Prostate gland (tissue), 2 donors: ENCODE data around the gene CARMIL1. TPM values are rescaled to one million over a fixed set of nuclear protein-coding genes. Genes with fewer than 3 reads are reported as not detected.

Experiments
- DNase-seq: peaks from one replicate; pipeline ENCODE4 v3.0.0-alpha.2; 2019; ENCODE audit warnings: low spot score
- H3K27ac ChIP-seq, 2 donors: fragments of 200-600 bp; sonication (generic); 2 replicates each; pipeline ENCODE4 v1.5.1; 2017 to 2019
- H3K27me3 ChIP-seq: fragments of 200-600 bp; sonication (generic); replicated peaks from 2 replicates; pipeline ENCODE4 v1.5.1; 2019; ENCODE audit not compliant: insufficient read depth
- H3K36me3 ChIP-seq, 2 donors: fragments of 200-600 bp; sonication (generic); 1 replicate in 1 of 2; 2 replicates in 1 of 2; pipeline versions ENCODE4 v1.5.1 to v1.8.1; 2017 to 2019
- H3K4me1 ChIP-seq: fragments of 200-600 bp; sonication (generic); replicated peaks from 2 replicates; pipeline ENCODE4 v1.5.1; 2019
- H3K4me3 ChIP-seq, 2 donors: fragments of 200-600 bp; sonication (generic); 2 replicates each; pipeline ENCODE4 v1.5.1; 2017 to 2019
- H3K9me3 ChIP-seq: fragments of 200-600 bp; sonication (generic); 2 replicates; pipeline ENCODE4 v1.5.1; 2017
- CTCF ChIP-seq, 4 experiments: fragments of 200-600 bp in 2 of 4; fragments of 450-650 bp in 2 of 4; sonication (generic) in 2 of 4; IDR thresholded peaks; 1 replicate in 3 of 4; 2 replicates in 1 of 4; pipeline ENCODE4 v1.5.1; 2016 to 2019; ENCODE audit warnings: antibody characterized with exemption in 4 of 4, mild to moderate bottlenecking in 2 of 4, moderate library complexity in 2 of 4
- POLR2A ChIP-seq: fragments of 450-650 bp; IDR thresholded peaks from one replicate; pipeline ENCODE4 v1.6.1; 2016; ENCODE audit warnings: antibody characterized with exemption, mild to moderate bottlenecking
- POLR2AphosphoS5 ChIP-seq: sonication (generic); formaldehyde crosslinking; IDR thresholded peaks from one replicate; pipeline ENCODE4 v1.6.1; 2017; ENCODE audit warnings: antibody characterized with exemption
- WGBS: methylation state at CpG from one replicate; pipeline ENCODE4 v1.1.5; 2018; 5-methylcytosine and 5-hydroxymethylcytosine counted together
- intact Hi-C: fragments of 100-400 bp; cut with DNase I; formaldehyde crosslinking; loops from one replicate; pipeline ENCODE4 v1.14.2; 2022
- total RNA-seq, 2 donors: library from RNA; depleted of rRNA; stranded (reverse); fragments of >200 nt; gene quantifications; one replicate each; pipeline ENCODE4 v1.1.0, GENCODE V29; 2016

Gene CARMIL1
- total RNA-seq, 2 donors from 2014 or later, result 12.9 to 71.7 TPM

DNA sequence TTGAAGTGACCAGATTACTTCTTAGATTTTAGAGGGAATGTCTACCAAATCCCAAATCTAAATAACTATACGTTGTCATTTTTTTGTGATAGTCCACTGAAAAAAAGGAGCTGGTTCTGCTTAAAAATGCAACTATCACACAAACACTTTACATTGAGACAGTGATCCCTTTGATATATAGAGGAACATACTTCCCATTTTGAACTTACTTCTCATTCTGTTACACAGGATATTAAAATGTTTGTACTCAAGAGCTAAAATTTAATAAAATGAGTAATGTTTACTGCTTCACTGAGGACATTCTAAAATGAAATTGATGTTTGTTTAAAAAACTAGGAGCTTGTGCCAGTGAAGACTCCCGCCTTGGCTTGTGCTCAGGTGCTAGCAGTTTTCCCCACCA, 174.1 kb downstream of the CARMIL1 start:
- no peak overlapping the region for H3K27ac ChIP-seq
- no peaks in the 10 kb centered on the region for H3K27me3 ChIP-seq
- intact Hi-C loops, result no loop called here
- no peak for DNase-seq
- no peaks in the 10 kb centered on the region for H3K36me3 ChIP-seq
- H3K4me1 ChIP-seq, result no peaks in the 10 kb centered on the region
- 93% methylated on average over 2 of the region's 2 CpGs for WGBS
- H3K4me3 ChIP-seq, result no peak overlapping the region
- no peaks in the 10 kb centered on the region for H3K9me3 ChIP-seq
- TF ChIP-seq POLR2AphosphoS5, result no peak
- no peak for TF ChIP-seq CTCF (IDR thresholded peaks at IDR 0.05)
- no peak for TF ChIP-seq POLR2A

DNA sequence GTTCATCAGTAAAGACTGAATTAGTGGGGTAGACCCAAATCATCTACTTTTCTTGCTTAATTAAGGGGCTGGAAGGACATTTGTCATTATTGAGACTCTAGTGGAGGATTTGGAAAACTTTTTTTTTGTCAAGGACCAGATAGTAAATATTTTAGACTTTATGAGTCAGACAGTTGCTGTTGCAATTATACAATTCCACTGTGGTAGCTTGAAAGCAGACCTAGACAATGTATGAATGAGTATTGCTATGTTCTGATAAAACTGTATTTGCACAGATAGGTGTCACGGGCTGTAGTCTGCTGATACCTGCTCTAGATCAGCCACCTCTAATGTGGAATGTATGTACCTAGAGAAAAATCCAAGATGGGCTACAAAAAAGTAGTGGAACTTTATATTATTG, 175.0 kb downstream of the CARMIL1 start:
- TF ChIP-seq CTCF (IDR thresholded peaks at IDR 0.05) (no peak), POLR2A (no peak), POLR2AphosphoS5 (no peak)
- DNase-seq, result no peak
- Histone ChIP-seq H3K27ac (no peak overlapping the region), H3K9me3 (no peaks in the 10 kb centered on the region), H3K4me3 (no peak overlapping the region), H3K36me3 (no peaks in the 10 kb centered on the region), H3K4me1 (no peaks in the 10 kb centered on the region), H3K27me3 (no peaks in the 10 kb centered on the region)
- intact Hi-C loops, result no loop called here
- WGBS, result 98% methylated on average over 1 of the region's 1 CpG

- H3K4me1 ChIP-seq, result no peaks in the 10 kb centered on the region
- 44% methylated on average over 3 of the region's 3 CpGs for WGBS
- no peaks in the 10 kb centered on the region for H3K36me3 ChIP-seq
- intact Hi-C loops, result no loop called here
- no peak for TF ChIP-seq POLR2A
- TF ChIP-seq CTCF (IDR thresholded peaks at IDR 0.05), result no peak
- TF ChIP-seq POLR2AphosphoS5, result no peak
- H3K27ac ChIP-seq, result no peak overlapping the region
- no peaks in the 10 kb centered on the region for H3K9me3 ChIP-seq
- no peaks in the 10 kb centered on the region for H3K27me3 ChIP-seq
- DNase-seq, result no peak
- H3K4me3 ChIP-seq, result no peak overlapping the region
These were observed 177.3 kb downstream of the CARMIL1 start for GRCh38 chr6:25456249-25457040.

DNA sequence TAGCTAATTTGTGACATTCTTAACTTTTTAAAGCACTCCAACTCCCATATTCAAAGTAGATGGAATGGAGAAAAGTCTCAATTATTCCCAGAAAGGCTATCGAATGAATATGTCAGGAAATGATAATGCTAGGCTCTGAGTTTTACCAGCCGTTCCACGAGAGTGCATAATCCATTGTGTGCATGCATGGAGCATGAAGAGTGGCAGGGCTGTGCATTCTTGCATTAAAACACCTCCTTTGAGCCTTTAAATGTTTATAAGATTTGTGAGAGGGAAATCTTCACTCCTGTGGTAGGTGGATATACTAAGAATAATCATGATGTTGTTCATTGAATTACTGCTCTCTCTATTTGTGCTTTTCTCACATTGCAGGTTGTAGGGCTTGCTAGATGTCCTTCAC, 178.3 kb downstream of the CARMIL1 start:
- no peak for TF ChIP-seq POLR2A
- TF ChIP-seq CTCF (IDR thresholded peaks at IDR 0.05), result no peak
- TF ChIP-seq POLR2AphosphoS5, result no peak
- Histone ChIP-seq H3K9me3 (no peaks in the 10 kb centered on the region), H3K4me3 (no peak overlapping the region), H3K27ac (no peak overlapping the region), H3K4me1 (no peaks in the 10 kb centered on the region), H3K27me3 (no peaks in the 10 kb centered on the region), H3K36me3 (no peaks in the 10 kb centered on the region)
- intact Hi-C loops, result no loop called here
- 89% methylated on average over 3 of the region's 3 CpGs for WGBS
- DNase-seq, result no peak

GRCh38 chr6:25458485-25458884, 179.3 kb downstream of the CARMIL1 start:
- WGBS, result 91% methylated on average over 2 of the region's 2 CpGs
- intact Hi-C loops, result no loop called here
- H3K4me1 ChIP-seq, result no peaks in the 10 kb centered on the region
- H3K27ac ChIP-seq, result no peak overlapping the region
- no peak overlapping the region for H3K4me3 ChIP-seq
- no peak for DNase-seq
- H3K27me3 ChIP-seq, result no peaks in the 10 kb centered on the region
- no peaks in the 10 kb centered on the region for H3K36me3 ChIP-seq
- TF ChIP-seq POLR2AphosphoS5 (no peak), POLR2A (no peak)
- H3K9me3 ChIP-seq, result no peaks in the 10 kb centered on the region
